Osteoblast (primary cell): ENCODE results near the gene PXDN. TPM values are rescaled to one million over a fixed set of nuclear protein-coding genes. Genes with fewer than 3 reads are reported as not detected.

Source experiments
- DNase-seq: peaks from one replicate; pipeline ENCODE4 v3.0.0; 2011; ENCODE audit warnings: low spot score, mixed read lengths; ENCODE audit not compliant: insufficient read length; ENCODE audit errors: missing footprints
- H2AFZ ChIP-seq: 2 replicates; pipeline ENCODE4 v1.6.0; 2011; ENCODE audit warnings: mild to moderate bottlenecking, low read length
- H3K27ac ChIP-seq: 2 replicates; pipeline ENCODE4 v1.5.1; 2011; ENCODE audit warnings: mild to moderate bottlenecking, low read depth, low read length, moderate library complexity
- H3K27me3 ChIP-seq: 2 replicates; pipeline ENCODE4 v1.6.0; 2012; ENCODE audit warnings: mild to moderate bottlenecking, control low read depth, inconsistent platforms, low read length, moderate library complexity; ENCODE audit not compliant: insufficient read depth
- H3K36me3 ChIP-seq: 2 replicates; pipeline ENCODE4 v1.5.1; 2011; ENCODE audit warnings: mild to moderate bottlenecking, low read length, control low read depth, moderate library complexity; ENCODE audit not compliant: insufficient read depth
- H3K4me1 ChIP-seq: 2 replicates; pipeline ENCODE4 v1.5.1; 2011; ENCODE audit warnings: mild to moderate bottlenecking, low read length, control low read depth, moderate library complexity; ENCODE audit not compliant: insufficient read depth
- H3K4me2 ChIP-seq: 2 replicates; pipeline ENCODE4 v1.6.0; 2011; ENCODE audit warnings: mild to moderate bottlenecking, low read length; ENCODE audit not compliant: insufficient read depth
- H3K4me3 ChIP-seq: fragments of 200-600 bp; sonication (generic); 3 replicates; pipeline ENCODE4 v1.5.1; 2012; ENCODE audit warnings: mild to moderate bottlenecking, low read length, inconsistent platforms; ENCODE audit not compliant: insufficient read depth
- H3K79me2 ChIP-seq: 2 replicates; pipeline ENCODE4 v1.6.0; 2012; ENCODE audit warnings: mild to moderate bottlenecking, low read length, control low read depth, inconsistent platforms; ENCODE audit not compliant: insufficient read depth
- H3K9me3 ChIP-seq: 2 replicates; pipeline ENCODE4 v1.5.1; 2011; ENCODE audit warnings: low read depth, low read length, control low read depth
- H4K20me1 ChIP-seq: 2 replicates; pipeline ENCODE4 v1.6.0; 2012; ENCODE audit warnings: mild to moderate bottlenecking, low read length, control low read depth; ENCODE audit not compliant: insufficient read depth
- CTCF ChIP-seq: IDR thresholded peaks from 2 replicates; pipeline ENCODE4 v1.5.1; 2011; ENCODE audit warnings: mild to moderate bottlenecking, low read depth, low read length, moderate library complexity; ENCODE audit errors: extremely low read depth
- total RNA-seq: library from RNA; depleted of rRNA; stranded (reverse); fragments of >200 nt; gene quantifications from 2 replicates; pipeline ENCODE4 v1.2.3, GENCODE V29; 2012

Gene PXDN
- total RNA-seq, 1 donor, result 307 TPM

DNA sequence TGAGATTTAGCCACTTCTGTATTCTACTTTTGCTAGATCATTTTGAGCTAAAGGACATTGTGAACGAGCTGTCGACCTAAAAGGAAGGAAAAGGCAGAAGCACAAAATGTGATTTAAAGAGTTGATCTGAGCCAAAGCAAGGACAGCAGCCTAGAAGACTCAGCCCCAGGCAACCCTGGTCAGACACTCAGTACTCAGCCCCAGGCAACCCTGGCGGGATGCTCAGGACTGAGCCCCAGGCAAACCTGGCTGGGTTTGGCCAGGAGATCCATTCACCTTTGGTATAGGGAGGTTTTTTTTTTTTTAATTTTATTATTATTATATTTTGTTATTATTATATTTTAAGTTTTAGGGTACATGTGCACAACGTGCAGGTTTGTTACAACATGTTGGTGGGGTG lies 34.3 kb upstream of the PXDN start:
- no peaks in the 10 kb centered on the region for H3K79me2 ChIP-seq
- H2AFZ ChIP-seq, result no peak overlapping the region
- no peak overlapping the region for H3K4me3 ChIP-seq
- no peak overlapping the region for H3K4me2 ChIP-seq
- H3K36me3 ChIP-seq, result no peaks in the 10 kb centered on the region
- no peaks in the 10 kb centered on the region for H3K4me1 ChIP-seq
- H3K9me3 ChIP-seq, result no peaks in the 10 kb centered on the region
- peaks cover 25% of the 10 kb centered on the region for H3K27me3 ChIP-seq
- TF ChIP-seq CTCF, result no peak
- no peak overlapping the region for H3K27ac ChIP-seq
- H4K20me1 ChIP-seq, result no peaks in the 10 kb centered on the region
- no peak for DNase-seq

- TF ChIP-seq CTCF, result no peak
- no peak overlapping the region for H2AFZ ChIP-seq
- no peaks in the 10 kb centered on the region for H3K79me2 ChIP-seq
Measured at GRCh38 chr2:1777781-1778180, 33.5 kb upstream of the PXDN start.

DNA sequence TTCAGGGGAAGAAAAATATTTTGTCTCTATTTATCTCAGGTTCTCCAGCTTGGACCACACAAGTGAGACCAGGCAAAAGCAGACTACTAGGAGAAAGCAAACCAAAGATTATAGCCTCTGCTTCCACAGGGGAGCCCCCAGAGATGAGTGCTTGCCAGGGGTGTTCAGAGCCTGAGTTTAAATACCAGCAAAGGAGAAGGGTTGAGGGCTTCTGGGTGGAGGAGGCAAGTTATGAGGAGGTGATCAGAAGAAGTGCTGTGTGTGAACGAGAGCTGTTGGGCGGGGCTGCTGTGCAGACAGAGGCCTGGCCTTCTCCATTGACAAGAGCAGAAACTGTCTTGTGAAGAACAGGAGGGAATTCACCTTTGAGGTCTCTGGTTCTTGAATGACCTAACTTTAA lies 32.8 kb upstream of the PXDN start:
- H2AFZ ChIP-seq, result no peak overlapping the region
- no peaks in the 10 kb centered on the region for H3K79me2 ChIP-seq
- H3K4me1 ChIP-seq, result no peaks in the 10 kb centered on the region
- no peak overlapping the region for H3K27ac ChIP-seq
- H3K4me2 ChIP-seq, result no peak overlapping the region
- H3K36me3 ChIP-seq, result no peaks in the 10 kb centered on the region
- TF ChIP-seq CTCF, result no peak
- peaks cover 23% of the 10 kb centered on the region for H3K27me3 ChIP-seq
- DNase-seq, result peak; percentile 66
- H3K4me3 ChIP-seq, result no peak overlapping the region
- H3K9me3 ChIP-seq, result no peaks in the 10 kb centered on the region
- no peaks in the 10 kb centered on the region for H4K20me1 ChIP-seq

More at GRCh38 chr2:1777781-1778180, 33.5 kb upstream of the PXDN start:
- Histone ChIP-seq H3K4me1 (no peaks in the 10 kb centered on the region), H4K20me1 (no peaks in the 10 kb centered on the region), H3K36me3 (no peaks in the 10 kb centered on the region), H3K27me3 (peaks cover 23% of the 10 kb centered on the region), H3K4me2 (no peak overlapping the region), H3K4me3 (no peak overlapping the region), H3K9me3 (no peaks in the 10 kb centered on the region), H3K27ac (no peak overlapping the region)
- no peak for DNase-seq

DNA sequence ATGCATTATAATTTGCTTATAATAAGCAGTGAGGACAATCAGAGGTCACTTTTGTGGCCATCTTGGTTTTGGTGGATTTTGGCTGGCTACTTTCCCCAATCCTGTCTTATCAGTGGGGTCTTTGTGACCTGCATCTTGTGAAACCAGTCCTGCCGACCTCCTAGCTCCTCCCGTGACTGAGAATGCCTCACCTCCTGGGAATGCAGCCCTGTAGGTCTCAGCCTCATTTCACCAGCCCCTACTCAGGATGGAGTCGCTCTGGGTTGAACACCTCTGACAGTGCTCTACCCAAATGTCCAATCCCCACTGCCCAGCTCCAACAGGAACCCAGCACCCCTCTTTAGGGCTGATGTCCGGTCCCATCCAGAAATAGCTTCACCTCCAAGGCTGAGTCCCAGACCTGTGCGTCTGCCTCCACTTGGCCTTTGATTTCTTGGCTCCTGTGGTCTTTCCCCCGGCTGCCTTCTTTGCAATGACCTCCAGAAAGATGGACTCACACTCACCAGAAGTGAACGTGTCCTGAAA lies 31.3 kb upstream of the PXDN start:
- Histone ChIP-seq H3K27ac (no peak overlapping the region), H3K79me2 (no peaks in the 10 kb centered on the region), H3K9me3 (no peaks in the 10 kb centered on the region), H4K20me1 (no peaks in the 10 kb centered on the region), H3K36me3 (no peaks in the 10 kb centered on the region), H3K4me2 (no peak overlapping the region), H3K4me1 (no peaks in the 10 kb centered on the region), H3K4me3 (no peak overlapping the region), H3K27me3 (peaks cover 23% of the 10 kb centered on the region), H2AFZ (no peak overlapping the region)
- peak; percentile 26 for DNase-seq
- TF ChIP-seq CTCF, result no peak
